ENCODE data around the gene DDX25.

DNA sequence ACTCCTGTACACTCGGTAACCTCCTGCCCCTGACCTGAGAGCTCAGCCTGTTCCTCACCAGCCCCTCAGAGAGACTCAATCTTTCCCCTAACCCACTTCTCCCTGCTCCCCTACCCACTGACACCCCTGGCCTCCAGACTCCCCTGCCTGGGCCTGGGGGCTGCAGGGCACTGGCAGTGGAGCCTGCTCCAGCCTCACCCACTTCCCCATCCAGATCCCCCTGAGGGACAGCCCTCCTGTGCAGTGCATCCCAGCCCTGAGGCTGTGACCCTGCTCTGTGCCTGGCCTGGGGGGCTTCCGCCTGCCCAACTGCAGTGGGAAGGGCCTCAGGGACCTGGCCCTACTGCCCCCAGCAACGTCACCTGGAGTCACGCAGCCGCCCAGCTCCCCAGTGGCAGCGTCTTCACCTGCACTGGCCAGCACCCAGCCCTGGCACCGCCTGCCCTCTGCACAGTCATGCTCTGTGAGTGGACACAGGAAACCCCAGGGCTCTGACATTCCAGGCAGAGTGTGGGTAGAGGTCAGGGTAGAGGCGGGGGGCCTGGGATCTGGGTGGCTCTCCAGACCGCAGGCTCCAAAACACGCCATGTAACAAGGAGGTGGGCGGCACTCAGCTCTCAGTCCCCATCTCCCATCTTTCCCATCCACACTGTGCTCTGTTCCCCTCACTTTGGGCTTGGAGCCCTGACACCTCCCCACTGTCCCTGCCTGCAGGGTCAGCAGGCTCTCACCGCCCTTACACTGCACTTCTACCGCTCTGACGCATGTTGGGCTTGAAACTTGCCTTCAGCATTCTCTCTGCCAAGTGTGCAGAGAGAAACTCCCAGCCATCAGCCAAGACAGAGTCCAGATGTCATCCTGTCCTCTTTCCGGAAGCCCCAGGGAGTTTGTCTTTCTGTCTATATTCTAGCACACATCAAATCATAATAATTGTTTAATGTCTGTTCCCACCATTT lies 46.7 kb downstream of the DDX25 start:
- TF ChIP-seq, protein P1, sequence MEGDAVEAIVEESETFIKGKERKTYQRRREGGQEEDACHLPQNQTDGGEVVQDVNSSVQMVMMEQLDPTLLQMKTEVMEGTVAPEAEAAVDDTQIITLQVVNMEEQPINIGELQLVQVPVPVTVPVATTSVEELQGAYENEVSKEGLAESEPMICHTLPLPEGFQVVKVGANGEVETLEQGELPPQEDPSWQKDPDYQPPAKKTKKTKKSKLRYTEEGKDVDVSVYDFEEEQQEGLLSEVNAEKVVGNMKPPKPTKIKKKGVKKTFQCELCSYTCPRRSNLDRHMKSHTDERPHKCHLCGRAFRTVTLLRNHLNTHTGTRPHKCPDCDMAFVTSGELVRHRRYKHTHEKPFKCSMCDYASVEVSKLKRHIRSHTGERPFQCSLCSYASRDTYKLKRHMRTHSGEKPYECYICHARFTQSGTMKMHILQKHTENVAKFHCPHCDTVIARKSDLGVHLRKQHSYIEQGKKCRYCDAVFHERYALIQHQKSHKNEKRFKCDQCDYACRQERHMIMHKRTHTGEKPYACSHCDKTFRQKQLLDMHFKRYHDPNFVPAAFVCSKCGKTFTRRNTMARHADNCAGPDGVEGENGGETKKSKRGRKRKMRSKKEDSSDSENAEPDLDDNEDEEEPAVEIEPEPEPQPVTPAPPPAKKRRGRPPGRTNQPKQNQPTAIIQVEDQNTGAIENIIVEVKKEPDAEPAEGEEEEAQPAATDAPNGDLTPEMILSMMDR (IDR thresholded peaks at IDR 0.05), result no peak
- peak in 1 of 2 donors; percentile 36 for TF ChIP-seq POLR2AphosphoS5 (IDR thresholded peaks at IDR 0.05)
- no peak for TF ChIP-seq POLR2A (IDR thresholded peaks at IDR 0.05)
